IPS DF 4.7 (cell line): ENCODE measurements around the gene U2AF1L4.
"Not testable (repeated sequence)": the region's sequence is repeated elsewhere in the genome, so short reads cannot be mapped to it uniquely, and the experiment has no call there.

Source experiments
- DNase-seq: peaks from one replicate; pipeline ENCODE4 v3.0.0-alpha.2; 2013; ENCODE audit warnings: low spot score; ENCODE audit errors: extremely low read depth

Gene U2AF1L4

DNA sequence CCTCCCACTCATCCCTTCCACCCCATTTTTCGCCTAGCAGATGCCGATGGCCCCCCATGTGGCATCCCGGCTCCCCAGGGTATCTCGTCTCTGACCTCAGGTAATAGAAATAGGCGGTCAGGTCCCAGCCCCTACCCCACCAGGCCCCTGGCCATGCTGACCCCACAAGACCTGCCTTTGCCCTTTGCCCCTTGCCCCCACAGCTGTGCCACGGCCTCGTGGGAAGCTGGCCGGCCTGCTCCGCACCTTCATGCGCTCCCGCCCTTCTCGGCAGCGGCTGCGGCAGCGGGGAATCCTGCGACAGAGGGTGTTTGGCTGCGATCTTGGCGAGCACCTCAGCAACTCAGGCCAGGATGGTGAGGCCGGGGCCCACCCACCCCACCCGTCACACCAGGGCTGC is 35.5 kb upstream of the U2AF1L4 start:
- no peak for DNase-seq

DNA sequence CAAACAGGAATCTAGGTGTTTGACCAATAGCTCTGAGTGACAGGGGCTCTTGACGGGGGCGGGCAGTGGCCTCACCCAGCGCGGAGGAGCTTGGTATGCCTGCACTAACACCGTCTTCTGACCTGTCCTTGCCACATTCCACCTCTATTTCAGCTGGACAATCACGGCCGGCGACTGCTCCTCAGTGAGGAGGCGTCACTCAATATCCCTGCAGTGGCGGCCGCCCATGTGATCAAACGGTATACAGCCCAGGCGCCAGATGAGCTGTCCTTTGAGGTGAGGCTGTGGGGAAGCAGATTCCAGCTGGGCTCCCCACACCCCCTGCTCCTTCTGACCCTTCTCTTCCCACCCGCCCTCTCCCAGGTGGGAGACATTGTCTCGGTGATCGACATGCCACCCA is 34.8 kb upstream of the U2AF1L4 start:
- no peak for DNase-seq

DNA sequence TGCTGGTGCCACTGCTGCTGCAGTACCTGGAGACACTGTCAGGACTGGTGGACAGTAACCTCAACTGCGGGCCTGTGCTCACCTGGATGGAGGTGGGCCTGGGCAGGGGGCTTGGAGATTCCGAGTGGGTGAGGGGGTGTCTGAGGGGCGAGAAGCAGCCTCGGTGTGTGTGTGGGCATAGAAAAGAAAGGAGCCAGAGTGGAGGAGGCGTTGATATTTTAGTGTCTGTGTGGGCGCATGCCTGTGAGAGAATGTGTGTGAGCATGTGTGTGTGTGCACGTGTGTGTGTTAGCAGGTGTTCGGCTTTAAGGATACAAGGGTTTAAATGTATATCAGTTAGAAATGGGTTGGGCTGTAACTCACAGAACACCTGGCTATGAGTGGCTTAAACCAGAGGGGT is 33.8 kb upstream of the U2AF1L4 start:
- DNase-seq: no peak

DNA sequence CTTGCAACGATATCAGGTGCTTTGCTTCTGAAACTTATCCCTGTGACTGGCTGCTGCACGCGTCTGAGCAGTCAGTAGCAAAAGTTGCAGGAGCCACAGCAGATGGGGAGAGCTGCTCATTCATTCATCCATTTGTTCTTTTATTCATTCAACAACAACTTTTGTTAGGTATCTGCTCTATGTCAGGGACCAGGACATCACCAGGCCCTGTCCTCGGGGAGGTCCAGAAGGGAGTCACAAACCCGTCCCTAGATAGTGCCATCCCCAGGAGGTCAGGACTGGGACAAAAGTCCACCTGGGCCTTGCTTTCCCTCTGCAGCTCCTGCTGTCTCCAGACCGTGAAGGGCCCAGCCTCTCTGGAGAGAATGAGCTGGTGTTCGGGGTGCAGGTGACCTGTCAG is 32.7 kb upstream of the U2AF1L4 start:
- no peak for DNase-seq

DNA sequence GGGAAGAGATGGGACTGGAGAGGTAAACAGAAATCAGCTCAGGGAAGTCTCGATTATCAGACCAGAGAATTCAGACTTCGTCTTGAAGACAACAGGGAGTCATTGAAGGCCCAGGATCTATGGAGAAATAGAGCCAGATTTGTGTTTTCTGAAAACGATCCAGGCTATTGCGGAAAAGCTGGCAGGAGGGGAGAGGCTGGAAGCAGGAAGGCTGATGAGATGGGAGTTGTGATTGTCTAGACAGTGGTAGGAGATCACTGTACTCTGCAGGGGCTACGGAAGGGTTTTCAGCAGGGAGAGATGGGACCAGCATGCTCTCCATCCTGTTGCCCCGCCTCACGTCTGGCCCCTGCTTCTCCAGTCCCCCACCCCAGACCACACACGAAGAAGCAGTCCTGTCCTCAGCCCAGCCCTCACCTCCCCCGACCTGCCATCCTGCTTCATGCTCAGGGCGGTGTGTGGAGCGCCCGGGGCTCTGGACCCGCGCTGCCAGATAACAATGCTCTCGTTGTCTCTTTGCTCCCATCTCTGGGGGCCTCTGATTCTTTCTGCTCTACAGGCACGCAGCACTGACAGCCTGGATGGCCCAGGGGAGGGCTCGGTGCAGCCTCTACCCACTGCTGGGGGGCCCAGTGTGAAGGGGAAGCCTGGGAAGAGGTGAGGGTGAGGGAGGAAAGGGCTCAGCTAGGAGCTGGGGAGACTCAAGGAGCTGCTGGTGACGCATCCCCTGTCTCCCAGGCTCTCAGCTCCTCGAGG is 32.0 kb upstream of the U2AF1L4 start:
- no peak for DNase-seq

DNA sequence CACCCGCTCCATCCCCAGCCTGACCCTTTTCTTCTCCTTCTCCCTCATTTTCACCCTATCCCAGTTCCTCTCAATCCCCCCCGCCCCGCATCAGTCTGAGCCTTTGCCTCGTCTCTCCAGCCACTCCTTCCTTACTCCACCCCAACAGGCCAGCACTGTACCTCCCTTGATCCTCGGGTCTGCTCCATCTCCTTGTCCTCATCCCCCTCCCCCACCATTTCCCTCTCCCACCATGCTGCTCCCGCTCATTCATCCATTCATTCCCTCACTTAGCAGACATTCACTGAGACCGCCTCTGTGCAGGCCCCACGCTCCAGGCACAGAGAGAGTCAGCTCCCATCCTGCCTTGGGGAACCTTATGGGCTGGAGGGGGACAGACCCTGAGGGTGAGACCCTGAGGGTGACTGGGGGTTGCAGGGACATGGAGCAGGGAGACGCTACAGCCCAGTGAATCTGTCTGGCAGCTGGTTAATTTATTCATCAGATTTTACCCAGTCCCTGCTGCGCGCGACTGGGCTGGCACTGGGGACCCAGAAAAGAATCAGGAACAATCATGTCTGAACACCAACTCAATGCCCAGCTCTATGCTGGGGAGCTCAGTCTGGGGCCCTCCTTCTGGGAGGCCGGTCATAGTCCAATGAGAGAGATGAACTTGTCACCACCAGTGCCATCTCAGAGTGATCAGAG is 31.0 kb upstream of the U2AF1L4 start:
- no peak for DNase-seq

DNA sequence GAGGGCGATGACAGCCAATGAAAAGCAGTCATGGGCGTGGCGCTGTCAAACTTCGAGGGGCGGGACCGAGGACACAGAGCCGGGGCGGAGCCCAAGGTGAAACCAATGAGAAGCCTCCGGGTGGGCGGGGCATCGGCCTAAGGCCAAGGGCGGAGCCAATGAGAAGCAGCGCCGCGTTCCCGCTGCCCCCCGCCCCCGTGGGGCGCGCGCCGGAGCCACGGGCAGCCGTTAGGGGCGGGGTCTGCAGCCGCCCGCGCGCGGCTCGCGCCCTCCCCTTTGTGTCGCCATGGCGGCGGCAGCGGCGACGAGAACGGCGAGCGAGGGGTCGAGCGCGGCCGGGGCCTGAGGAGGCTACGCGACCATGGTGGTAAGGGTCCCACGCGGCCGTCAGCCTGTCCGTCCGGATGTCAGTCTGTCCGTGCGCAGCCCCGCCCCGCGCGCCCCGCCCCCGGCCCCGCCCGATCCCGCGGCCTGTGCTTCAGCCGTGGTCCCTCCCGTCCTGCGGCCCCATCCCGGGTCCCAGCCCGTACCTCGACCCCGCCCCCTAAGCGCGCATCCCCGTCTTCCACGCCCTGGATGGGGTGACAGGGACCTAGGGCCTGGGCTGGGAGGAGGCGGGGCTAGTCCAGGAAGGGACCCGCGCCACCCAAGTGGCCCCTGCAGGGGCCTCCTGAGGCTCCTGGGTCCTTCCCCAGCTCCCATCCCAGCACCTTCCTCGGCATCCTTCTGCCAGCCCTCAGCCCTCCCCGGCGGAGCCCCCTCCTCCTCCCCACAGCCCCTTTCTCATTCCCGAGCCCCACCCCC is 30.3 kb upstream of the U2AF1L4 start, which contains the start of gene ARHGAP33:
Gene ARHGAP33 (plus strand): TSS at position 267 of the 804 bp plus-strand sequence. CDS start 95 bp downstream, at position 362.
- no peak for DNase-seq

DNA sequence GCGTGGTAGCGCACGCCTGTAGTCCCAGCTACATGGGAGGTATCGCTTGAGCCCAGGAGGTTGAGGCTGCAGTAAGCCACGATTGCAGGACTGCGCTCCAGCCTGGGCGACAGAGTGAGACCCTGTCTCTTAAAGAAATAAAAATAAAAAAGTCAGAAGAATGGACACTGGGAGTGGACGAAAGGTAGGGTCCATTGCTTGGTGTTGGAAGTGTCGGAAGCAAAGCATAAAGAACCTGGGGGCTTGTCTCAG is 29.8 kb upstream of the U2AF1L4 start:
- no peak for DNase-seq

DNA sequence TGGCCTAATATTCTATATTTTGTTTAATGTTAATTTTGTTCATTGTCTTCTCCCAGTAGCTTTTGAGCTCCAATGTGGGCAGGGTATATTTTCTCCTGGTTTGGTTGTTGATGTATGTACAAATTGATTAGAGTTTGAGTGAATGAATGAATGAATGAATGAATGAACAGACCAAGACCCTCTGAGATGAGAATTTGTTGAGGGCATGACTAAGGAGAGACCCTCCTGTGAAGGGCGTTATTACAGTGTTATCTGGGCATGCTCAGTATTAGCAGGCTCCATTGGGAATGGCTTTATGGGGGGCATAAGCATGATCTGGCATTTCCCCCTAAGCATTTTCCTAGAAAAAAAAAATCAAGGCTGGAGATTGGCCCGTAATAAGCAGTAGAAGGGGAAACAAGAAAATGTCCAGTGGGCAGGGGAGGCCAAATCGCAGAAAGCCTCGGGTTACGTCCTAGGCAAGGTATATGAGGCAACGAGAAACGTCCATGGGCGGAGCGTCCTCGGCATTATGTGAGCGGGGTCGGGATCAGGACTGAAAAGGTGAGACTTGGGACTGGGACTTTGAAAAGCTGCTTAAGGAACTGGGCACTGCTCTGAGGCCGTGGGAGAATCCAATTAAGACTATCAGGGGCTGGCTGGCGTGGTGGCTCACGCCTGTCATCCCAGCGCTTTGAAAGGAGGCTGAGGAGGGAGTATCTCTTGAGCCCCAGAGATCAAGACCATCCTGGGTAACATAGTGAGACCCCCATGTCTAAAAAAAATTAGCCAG is 29.2 kb upstream of the U2AF1L4 start:
- DNase-seq: no peak

DNA sequence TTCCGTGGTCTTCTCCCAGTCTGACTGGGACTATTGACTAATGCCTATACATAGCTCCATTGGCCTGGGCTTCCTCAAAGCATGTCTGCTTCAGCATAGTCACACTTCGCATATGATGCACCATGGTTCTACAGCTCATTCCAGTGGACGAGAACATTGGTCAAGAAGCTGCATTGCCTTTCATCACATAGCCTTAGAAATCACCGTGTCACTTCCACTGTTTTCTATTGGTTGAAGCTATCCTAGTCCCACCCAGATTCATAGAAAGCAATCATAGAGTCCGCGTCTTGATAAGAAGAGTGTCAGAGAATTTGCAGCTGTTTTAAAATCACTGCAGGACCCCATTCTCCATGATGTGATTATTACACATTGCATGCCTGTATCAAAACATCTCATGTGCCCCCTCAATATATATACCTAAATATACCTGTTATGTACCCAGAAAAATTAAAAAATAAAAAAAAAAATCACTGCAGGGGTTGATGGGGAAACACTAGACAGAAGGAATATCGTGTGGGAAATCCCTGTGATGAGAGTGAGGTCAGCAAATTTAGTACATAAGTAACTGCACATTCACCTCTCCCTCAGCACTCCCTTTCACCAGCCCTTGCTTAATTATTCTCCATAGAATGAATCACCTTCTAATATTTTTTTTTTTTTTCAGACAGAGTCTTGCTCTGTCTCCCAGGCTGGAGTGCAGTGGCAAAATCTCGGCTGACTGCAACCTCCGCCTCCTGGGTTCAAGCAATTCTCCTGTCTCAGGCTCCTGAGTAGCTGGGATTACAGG is 28.0 kb upstream of the U2AF1L4 start:
- DNase-seq: no peak

DNA sequence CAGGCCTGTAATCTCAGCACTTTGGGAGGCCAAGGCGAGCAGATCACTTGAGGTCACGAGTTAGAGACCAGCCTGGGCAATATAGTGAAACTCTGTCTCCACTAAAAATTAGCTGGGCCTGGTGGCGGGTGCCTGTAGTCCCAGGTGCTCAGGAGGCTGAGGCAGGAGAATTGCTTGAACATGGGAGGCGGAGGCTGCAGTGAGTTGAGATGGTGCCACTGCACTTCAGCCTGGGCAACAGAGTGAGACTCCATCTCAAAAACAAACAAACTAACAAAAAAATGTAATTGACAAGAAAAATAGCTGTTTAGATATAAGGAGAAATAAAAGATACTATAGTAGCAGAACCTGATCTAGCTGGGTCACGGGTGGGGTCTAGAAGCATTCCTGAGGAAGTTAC is 27.1 kb upstream of the U2AF1L4 start:
- DNase-seq: not testable (repeated sequence)

DNA sequence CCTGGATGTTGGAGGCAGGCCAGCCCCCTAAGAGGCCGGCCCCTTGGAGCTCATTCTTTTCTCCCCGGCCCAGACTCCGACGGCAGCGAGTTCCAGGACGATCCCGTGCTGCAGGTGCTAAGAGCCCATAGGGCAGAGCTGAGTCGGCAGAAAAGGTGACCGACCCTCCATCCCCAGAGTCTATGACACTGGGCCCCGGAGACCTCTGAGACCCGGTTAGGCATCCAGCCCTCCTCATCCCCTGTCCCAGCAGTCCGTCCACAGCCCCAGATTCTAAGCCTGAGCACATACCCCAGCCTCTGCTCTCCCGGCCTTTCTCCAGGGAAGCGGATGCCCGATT is 22.8 kb upstream of the U2AF1L4 start:
- DNase-seq: no peak

DNA sequence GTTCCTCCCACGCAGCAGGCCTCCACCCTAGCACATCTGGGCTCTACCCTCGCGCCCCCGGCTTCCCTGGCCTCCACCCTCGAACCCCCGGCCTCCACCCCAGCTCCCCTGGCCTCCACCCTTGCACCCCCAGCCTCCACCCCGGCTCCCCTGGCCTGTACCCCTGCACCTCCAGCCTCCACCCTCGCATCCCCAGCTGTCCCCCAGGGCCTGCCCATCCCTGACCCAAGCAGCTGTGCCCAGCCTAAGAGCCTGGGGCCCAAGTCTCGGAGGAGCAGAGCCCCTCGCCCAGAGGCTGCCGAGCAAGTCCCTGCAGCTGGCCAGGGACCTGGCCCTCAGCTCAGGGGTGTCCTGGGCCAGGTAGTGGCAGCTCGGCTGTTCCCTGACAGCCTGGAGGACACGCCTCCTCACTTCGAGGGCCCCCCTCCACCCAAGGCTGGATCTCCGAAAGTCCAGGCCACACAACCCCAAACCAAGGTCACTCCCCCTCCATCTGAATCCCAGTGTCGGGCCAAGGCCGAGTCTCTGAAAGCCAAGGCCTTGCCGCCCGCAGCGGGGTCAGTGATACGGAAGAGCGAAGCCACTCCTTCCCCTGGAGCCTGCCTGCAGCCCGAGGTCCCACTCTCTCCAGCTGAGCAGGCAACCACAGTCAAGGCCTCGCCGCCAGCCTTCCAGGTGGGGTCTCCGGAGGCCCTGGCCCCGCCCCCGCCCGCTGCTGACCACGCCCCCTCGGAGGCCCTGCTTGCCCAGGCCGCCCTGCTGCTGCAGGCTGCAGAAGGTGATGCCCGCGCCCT is 22.3 kb upstream of the U2AF1L4 start:
- DNase-seq: no peak

DNA sequence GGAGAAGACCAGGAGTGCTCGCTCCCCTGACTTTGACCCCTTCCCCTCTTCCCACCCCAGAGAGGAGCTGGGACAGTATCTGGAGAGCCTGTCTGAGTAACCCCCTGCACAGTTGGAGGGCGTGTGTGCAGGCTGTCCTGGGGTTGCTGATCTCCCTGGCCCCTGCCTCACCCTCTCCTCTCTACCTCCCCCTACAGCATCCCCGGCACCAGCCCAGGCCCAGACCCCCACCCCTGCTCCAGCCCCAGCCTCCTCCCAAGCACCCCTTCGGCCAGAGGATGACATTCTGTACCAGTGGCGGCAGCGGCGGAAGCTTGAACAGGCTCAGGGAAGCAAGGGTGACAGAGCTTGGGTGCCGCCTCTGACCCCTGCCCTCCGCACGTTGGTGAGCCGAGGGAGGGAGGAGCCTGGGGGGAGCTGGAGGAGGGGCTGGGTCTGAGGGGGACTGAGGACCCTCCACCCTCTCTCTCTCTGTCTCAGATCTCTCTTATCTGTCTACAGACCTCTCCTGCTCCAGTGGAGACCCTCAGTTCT is 21.4 kb upstream of the U2AF1L4 start:
- no peak for DNase-seq

DNA sequence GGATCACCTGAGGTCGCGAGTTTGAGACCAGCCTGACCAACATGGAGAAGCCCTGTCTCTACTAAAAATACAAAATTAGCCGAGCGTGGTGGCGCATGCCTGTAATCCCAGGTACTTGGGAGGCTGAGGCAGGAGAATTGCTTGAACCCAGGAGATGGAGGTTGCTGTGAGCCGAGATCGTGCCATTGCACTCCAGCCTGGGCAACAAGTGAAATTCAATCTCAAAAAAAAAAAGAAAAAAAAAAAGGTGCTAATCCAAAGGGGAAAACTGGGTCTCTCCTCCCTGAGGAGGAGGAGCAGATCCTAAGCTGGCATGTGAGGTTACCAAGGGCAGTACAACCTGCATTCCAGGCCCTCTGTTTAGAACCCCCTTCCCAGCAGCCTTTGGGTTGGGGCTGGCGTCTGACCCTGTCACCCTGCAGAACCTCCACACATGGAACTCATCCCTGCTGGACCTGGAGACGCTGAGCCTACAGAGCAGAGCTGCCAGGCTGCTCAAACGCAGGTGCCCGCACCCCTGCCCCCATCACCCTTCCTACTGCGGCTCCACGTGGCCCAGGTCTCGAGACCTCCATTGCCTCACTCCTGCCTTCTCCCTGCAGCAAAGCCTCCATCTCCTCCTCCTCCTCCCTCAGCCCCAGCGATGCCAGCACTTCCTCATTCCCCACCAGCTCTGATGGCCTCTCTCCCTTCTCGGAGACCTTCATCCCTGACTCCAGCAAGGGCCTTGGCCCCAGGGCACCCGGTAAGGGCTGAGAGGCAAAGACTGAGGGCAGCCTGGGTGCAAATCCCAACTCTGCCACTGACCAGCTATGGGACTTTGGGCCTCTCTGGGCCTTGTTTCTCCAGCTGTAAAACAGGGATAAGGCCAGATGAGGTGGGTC is 19.5 kb upstream of the U2AF1L4 start:
- no peak for DNase-seq

DNA sequence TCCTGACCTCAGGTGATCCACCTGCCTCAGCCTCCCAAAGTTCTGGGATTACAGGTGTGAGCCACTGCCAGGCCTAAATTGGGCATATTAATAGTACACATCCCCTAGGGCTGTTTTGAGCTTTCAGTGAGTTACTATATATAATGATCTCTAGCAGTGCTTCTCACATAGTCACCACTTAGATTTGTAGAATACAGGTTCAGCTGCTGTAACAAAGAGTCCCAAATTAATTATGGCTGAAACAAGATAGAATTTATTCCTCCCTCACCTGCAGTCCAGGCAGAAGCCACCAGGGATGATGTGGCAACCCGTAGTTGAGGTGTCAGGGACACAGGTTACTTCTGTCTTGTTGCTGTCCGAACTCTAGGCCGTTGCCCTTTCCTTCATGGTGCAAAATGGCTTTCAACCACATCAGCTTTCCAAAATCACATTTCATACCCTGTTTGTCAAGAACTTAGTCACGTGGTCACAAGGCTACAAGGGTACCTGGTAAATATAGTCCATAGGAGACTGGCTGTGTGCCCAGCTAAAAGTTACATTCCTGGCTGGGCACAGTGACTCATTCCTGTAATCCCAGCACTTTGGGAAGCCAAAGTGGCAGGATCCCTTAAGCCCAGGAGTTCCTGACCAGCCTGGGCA is 15.6 kb upstream of the U2AF1L4 start:
- DNase-seq: no peak

DNA sequence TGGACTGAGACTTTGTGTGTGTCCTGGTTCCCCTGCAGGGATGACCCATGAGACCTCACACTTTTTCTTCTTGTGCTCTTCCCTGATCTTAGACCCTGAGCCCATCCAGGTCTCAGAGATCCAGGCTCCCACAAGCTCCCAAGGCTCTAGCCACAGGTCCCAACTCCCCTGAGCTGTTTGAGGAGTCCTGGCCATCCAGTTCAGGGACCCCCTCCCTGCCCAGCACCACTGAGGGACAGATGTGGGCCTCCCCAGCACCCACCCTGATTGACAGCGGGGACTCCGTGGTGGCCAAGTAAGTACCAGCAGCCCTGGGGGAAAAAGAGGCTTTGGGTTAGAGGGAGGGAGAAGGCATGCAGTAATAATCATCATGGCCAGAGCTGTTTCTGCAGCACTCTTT is 14.5 kb upstream of the U2AF1L4 start:
- no peak for DNase-seq
